Measurements from ENCODE around the gene VAV2.
"Not testable (repeated sequence)": the region's sequence is repeated elsewhere in the genome, so short reads cannot be mapped to it uniquely, and the experiment has no call there.

Gene VAV2

DNA sequence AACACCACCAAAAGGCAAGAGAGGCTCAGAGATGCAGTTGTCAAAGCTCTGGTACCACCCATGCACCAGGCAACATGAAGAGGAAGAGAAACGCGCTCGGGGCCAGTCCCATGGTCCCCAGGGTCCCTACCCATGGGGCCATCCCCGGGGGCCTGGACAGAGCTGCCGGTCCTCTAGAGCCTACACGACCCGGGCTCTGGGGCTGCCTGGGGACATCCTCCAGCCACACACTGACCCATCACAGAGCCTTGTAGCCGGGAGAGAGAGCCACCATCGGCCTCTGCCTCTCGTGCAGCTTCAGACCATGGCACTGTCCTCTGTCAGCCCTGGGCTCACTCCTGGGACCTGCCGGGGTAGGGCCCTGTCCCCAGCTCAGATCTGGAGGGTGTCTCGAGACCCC is 23.7 kb downstream of the VAV2 start:
- DNase-seq: no peak

- no peak for DNase-seq
These were observed 24.9 kb downstream of the VAV2 start for GRCh38 chr9:133967024-133967741.

GRCh38 chr9:133964463-133964862 is 27.7 kb downstream of the VAV2 start:
- DNase-seq: no peak

- DNase-seq: no peak
These were observed 29.0 kb downstream of the VAV2 start for GRCh38 chr9:133963166-133963565.

GRCh38 chr9:133962341-133962740 is 29.8 kb downstream of the VAV2 start:
- no peak for DNase-seq

- no peak for DNase-seq
These were observed 30.6 kb downstream of the VAV2 start for GRCh38 chr9:133961226-133962165.

DNA sequence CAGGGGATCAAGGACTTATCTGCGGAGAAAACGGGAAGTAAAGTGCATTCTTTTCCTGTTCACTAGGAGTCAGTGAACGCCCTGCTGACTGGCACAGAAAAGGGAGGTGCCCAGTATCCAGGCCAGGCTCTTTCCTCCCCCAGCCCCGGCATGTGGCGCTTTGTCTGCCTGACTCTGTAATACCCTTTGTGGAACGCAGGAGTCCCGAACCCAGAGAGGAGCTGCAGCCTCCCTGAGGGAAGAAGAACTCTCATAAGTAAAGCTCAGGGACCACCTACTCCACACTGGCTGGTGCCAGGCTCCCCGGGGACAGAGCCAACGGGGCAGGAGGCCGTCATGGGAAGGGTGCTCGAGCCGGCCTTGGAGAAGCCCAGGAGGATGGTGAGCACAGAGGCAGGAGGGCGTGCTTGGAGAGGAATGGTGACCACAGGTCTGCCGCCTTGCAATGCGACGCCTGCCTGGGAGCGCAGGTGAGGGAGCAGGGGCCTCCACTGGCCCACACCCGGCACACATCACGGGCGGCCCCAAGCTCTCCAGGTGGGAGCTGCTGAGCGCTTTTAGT is 31.5 kb downstream of the VAV2 start:
- no peak for DNase-seq

DNA sequence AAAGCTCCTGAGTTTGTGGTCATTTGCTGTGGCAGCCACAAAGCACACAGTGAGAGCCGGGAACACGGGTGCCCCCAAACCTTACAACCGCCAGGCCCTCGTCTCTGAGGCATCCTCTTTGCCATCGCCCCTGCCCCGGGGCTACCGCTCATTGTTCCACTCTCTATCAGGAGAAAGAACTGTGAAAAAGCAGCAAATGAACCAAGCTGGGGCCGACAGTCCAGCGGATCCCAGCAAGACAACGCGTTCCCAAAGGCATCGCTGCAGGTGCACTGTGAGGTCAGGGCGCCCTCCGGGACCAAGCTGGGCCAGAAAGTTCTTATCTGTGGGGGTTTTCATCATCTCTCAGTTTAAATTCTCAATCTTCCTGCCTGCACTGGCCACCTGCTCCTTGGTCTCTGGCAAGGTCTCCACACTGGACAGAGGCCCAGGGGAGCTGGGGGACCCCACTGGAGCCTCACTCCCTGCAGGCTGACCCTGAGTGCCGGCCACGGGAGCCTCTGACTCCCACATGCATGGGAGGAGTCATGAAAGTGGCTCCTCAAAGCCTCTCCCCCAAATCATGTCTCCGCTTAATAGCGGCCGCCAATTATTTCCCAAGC is 32.1 kb downstream of the VAV2 start:
- DNase-seq: no peak

DNA sequence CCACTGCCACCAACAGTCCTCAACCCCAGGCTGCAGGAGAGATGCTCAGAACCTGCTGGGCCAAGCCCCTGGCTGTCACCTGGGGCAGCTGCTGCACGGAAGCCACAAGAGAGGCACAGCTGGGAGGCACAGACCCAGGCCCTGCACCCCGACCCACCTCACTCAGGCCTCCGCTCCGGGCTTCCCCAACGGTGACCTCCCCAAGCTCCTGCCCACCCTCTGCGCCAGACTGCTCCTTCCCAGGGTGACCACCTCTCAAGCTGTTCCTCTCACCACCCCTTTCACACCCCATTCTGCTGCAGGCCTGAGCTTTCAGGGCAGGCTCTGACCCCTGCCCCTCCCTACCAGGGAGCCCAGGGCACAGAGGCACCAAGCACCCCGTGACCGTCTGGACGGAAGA is 33.0 kb downstream of the VAV2 start:
- DNase-seq: no peak

- DNase-seq: no peak
These were observed 33.4 kb downstream of the VAV2 start for GRCh38 chr9:133958756-133959155.

DNA sequence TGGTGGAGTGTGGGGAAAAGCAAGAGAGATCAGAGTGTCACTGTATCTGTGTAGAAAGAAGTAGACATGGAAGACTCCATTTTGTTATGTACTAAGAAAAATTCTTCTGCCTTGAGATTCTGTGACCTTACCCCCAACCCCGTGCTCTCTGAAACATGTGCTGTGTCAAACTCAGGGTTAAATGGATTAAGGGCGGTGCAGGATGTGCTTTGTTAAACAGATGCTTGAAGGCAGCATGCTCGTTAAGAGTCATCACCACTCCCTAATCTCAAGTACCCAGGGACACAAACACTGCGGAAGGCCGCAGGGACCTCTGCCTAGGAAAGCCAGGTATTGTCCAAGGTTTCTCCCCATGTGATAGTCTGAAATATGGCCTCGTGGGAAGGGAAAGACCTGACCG is 34.4 kb downstream of the VAV2 start:
- not testable (repeated sequence) for DNase-seq

GRCh38 chr9:133957328-133957727 is 34.8 kb downstream of the VAV2 start:
- no peak for DNase-seq

- no peak for DNase-seq
These were observed 35.5 kb downstream of the VAV2 start for GRCh38 chr9:133956520-133957076.

DNA sequence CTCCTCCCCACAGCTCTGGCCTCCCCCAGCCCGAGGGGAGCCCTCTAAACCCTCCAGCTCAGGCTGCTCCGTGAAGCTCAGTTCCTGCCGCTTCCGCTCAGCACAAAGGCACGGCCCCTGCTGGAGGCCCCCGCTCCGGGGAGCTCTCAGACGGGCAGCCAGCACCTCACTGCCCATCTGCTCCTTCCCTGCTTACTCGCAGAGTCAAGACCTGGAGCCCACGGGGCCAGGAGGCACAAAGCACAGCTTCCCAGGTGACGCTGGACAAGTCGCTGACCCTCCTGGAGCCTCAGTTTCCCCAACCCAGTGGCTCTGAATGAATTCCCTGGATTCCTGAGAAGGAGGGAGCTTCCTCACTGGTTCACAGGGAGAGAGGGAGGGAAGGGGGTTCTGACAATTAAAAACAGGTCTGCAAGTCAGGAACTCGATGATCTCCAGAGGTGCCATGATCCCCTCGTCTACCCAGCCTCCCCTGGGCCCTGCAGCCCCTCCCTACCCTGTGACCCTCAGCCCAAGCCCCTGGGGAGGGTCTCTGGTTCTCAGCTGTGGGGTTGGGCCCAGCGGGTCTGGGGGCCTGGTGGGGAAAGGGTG is 36.2 kb downstream of the VAV2 start:
- no peak for DNase-seq

DNA sequence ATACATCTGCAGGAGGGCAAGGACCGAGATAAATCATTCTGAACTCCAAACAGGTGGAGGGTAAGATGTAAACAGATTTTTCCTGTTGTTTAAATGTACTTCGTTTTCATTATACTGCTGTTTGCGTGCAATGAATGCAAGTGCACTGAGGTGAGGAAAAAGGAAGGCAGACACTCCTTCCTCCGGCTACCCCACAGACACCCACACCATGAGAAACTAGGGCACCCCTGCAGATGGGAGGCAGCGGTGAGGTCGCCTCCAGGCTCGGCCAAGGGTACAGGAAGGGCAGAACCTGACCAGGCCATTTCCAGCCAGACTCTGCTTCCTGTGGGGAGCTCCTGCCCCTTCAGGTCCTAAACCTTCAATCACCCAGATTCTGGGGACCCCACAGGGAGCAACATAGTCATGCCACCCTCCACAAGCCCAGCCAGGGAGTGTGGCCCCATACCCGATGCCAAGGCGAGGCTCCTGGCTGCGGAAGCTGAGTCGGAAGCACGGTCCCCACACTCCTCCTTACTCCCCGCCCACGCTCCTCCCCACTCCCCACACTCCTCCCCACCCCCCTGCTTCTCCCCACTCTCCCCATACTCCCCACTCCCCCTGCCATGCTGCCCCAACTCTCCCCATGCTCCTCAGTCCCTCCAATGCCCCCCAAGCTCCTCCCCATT is 37.1 kb downstream of the VAV2 start:
- DNase-seq: no peak

- no peak for DNase-seq
These were observed 38.0 kb downstream of the VAV2 start for GRCh38 chr9:133953976-133954709.

GRCh38 chr9:133953621-133953975 is 38.5 kb downstream of the VAV2 start:
- DNase-seq: no peak

GRCh38 chr9:133952598-133953550 is 39.2 kb downstream of the VAV2 start:
- no peak for DNase-seq

GRCh38 chr9:133951265-133951664 is 40.9 kb downstream of the VAV2 start:
- DNase-seq: no peak

DNA sequence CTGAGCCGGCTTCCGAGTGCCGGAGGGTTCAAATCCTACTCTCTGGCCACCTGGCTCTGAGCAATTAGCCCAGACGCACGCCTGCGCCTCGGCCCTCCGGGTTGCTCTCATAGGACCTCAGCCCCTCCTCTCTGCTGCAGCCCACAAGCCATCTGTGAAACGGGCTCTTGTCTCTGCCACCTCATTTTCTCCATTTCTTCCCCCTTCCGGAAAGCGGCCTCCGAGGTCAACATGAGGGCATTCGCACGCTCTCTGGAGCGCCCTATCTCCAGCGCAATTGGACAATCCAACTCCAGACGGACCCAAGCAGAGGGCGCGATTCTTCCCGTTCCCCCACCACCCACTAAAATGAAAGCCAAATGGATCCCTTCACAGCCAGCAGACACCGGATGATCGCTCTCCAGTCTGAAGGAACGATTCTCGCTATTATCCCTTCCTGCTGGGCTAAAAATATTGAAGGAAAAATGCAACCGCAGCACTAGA is 41.5 kb downstream of the VAV2 start:
- no peak for DNase-seq
